WERI-Rb-1 (cell line): ENCODE measurements around the gene DHX35.

ENCODE experiments used
- DNase-seq: peaks from one replicate; pipeline ENCODE4 v3.0.0-alpha.2; 2020
- H3K27ac ChIP-seq: fragments of 250-450 bp; sonication (Bioruptor Pico); 2 replicates; pipeline ENCODE4 v1.5.1; 2020; ENCODE audit warnings: mild to moderate bottlenecking, moderate library complexity
- H3K27me3 ChIP-seq: fragments of 250-450 bp; sonication (Bioruptor Pico); 2 replicates; pipeline ENCODE4 v1.5.1; 2021; ENCODE audit warnings: mild to moderate bottlenecking, low read depth, moderate library complexity; ENCODE audit not compliant: insufficient read depth, severe bottlenecking
- H3K36me3 ChIP-seq: fragments of 250-450 bp; sonication (Bioruptor Pico); 2 replicates; pipeline ENCODE4 v1.5.1; 2020; ENCODE audit warnings: mild to moderate bottlenecking, moderate library complexity
- H3K4me3 ChIP-seq: 2 replicates; pipeline ENCODE4 v1.5.1; 2011; ENCODE audit warnings: low read depth, mild to moderate bottlenecking, control low read depth, low read length
- H3K9me3 ChIP-seq: fragments of 250-450 bp; sonication (Bioruptor Pico); 2 replicates; pipeline ENCODE4 v1.5.1; 2021; ENCODE audit warnings: mild to moderate bottlenecking, moderate library complexity; ENCODE audit not compliant: severe bottlenecking
- CTCF ChIP-seq: IDR thresholded peaks from 2 replicates; pipeline ENCODE4 v1.5.1; 2011; ENCODE audit warnings: low read depth, mild to moderate bottlenecking, control low read depth, inconsistent platforms, low read length

DHX35 gene

GRCh38 chr20:38935285-38935684 lies 26.9 kb upstream of the DHX35 start:
- no peaks in the 10 kb centered on the region for H3K27me3 ChIP-seq
- peaks cover 57% of the 10 kb centered on the region for H3K36me3 ChIP-seq
- H3K9me3 ChIP-seq: no peaks in the 10 kb centered on the region
- no peak overlapping the region for H3K27ac ChIP-seq
- 0 out of 2 replicates have a peak, but pooled peaks have one; percentile 9 for TF ChIP-seq CTCF
- no peak for DNase-seq
- H3K4me3 ChIP-seq: no peak overlapping the region

GRCh38 chr20:38935967-38936407 lies 26.2 kb upstream of the DHX35 start:
- no peak for DNase-seq
- Histone ChIP-seq H3K27ac (no peak overlapping the region), H3K9me3 (no peaks in the 10 kb centered on the region), H3K27me3 (no peaks in the 10 kb centered on the region), H3K36me3 (peaks cover 59% of the 10 kb centered on the region), H3K4me3 (no peak overlapping the region)
- no peak for TF ChIP-seq CTCF

- H3K27me3 ChIP-seq: no peaks in the 10 kb centered on the region
- TF ChIP-seq CTCF: no peak
- DNase-seq: no peak
- no peaks in the 10 kb centered on the region for H3K9me3 ChIP-seq
- peaks cover 63% of the 10 kb centered on the region for H3K36me3 ChIP-seq
- no peak overlapping the region for H3K27ac ChIP-seq
- no peak overlapping the region for H3K4me3 ChIP-seq
Observed at GRCh38 chr20:38937000-38937399, 25.1 kb upstream of the DHX35 start.

GRCh38 chr20:38937978-38938473 lies 24.1 kb upstream of the DHX35 start:
- Histone ChIP-seq H3K27ac (no peak overlapping the region), H3K9me3 (no peaks in the 10 kb centered on the region), H3K36me3 (peaks cover 67% of the 10 kb centered on the region), H3K27me3 (no peaks in the 10 kb centered on the region), H3K4me3 (no peak overlapping the region)
- no peak for TF ChIP-seq CTCF
- DNase-seq: peak; percentile 18

- no peak for DNase-seq
- H3K27me3 ChIP-seq: no peaks in the 10 kb centered on the region
- TF ChIP-seq CTCF: no peak
- H3K36me3 ChIP-seq: peaks cover 81% of the 10 kb centered on the region
- no peaks in the 10 kb centered on the region for H3K9me3 ChIP-seq
- no peak overlapping the region for H3K27ac ChIP-seq
- H3K4me3 ChIP-seq: no peak overlapping the region
Observed at GRCh38 chr20:38939686-38940085, 22.5 kb upstream of the DHX35 start.

GRCh38 chr20:38940644-38941043 lies 21.5 kb upstream of the DHX35 start:
- DNase-seq: no peak
- Histone ChIP-seq H3K9me3 (no peaks in the 10 kb centered on the region), H3K36me3 (peaks cover 80% of the 10 kb centered on the region), H3K27me3 (no peaks in the 10 kb centered on the region), H3K27ac (no peak overlapping the region), H3K4me3 (no peak overlapping the region)
- no peak for TF ChIP-seq CTCF
